Pancreas (tissue), 10 donors: ENCODE data around the gene MYO7B. TPM values are rescaled to one million over a fixed set of nuclear protein-coding genes. Genes with fewer than 3 reads are reported as not detected.

Experiments
- ATAC-seq, 4 donors: fragments of 200-7000 bp; cut with Tn5 transposase; one replicate each; pipeline versions ENCODE4 v1.8.0 to v1.9.1; 2020; ENCODE audit warnings: mild to moderate bottlenecking in 4 of 4, moderate library complexity in 4 of 4
- DNase-seq, 6 donors: peaks; one replicate each; pipeline ENCODE4 v3.0.0-alpha.2; 2020
- FAIRE-seq: peaks from 2 replicates; lab custom pipeline; 2012; peaks lifted over from hg19 to GRCh38; lab: Jason Lieb, UNC
- H3K27ac ChIP-seq, 4 donors: fragments of 200-600 bp; sonication (generic); 1 replicate in 3 of 4; 2 replicates in 1 of 4; pipeline versions ENCODE4 v1.5.0 to v1.8.0; 2020
- H3K27me3 ChIP-seq, 4 donors: fragments of 200-600 bp; one replicate each; pipeline ENCODE4 v1.8.0; 2021
- H3K36me3 ChIP-seq, 3 donors: fragments of 200-600 bp; sonication (generic) in 1 of 3; one replicate each; pipeline versions ENCODE4 v1.5.0 to v1.8.0; 2020 to 2021
- H3K4me1 ChIP-seq, 3 donors: fragments of 200-600 bp; one replicate each; pipeline ENCODE4 v1.8.0; 2021
- H3K4me3 ChIP-seq, 4 donors: fragments of 200-600 bp; sonication (generic) in 2 of 4; one replicate each; pipeline versions ENCODE4 v1.5.0 to v1.8.0; 2020 to 2021
- H3K9me3 ChIP-seq, 4 donors: fragments of 200-600 bp; one replicate each; pipeline ENCODE4 v1.8.0; 2021
- WGBS, 2 donors: extraction: QIAGEN DNeasy Blood & Tissue Kit; methylation state at CpG; one replicate each; pipeline ENCODE4 v1.1.7; 2013; 5-methylcytosine and 5-hydroxymethylcytosine counted together
- intact Hi-C, 3 donors: fragments of 100-400 bp; cut with DNase I; formaldehyde crosslinking; loops; one replicate each; pipeline versions ENCODE4 v1.11.1 to v1.14.2; 2022
- polyA plus RNA-seq, 2 donors: library from polyadenylated mRNA; stranded (reverse); fragments of 200-250 nt; gene quantifications; one replicate each; pipeline ENCODE4 v1.2.3, GENCODE V29; 2013
- total RNA-seq, 6 donors: library from RNA; stranded (reverse); fragmentation: NEBNext Ultra II Directional in 4 of 6; extraction: Animal tissue kit (Norgen Biotek cat#: 25700) in 4 of 6; gene quantifications; one replicate each; pipeline versions ENCODE4 v1.2.1 to v1.2.4, GENCODE V29; 2021 to 2023
- TF ChIP-seq, protein P1 (sequence below), 4 donors: fragments of 200-600 bp; sonication (generic) in 3 of 4; IDR thresholded peaks; one replicate each; pipeline versions ENCODE4 v1.5.0 to v1.8.0; 2021; ENCODE audit warnings: antibody characterized with exemption in 4 of 4
- donor health status: healthy with polysubstance abuse.
- donor health status: DM: no; HTN: no; CAD: no; lungs with moderate emphysema.
- donor health status: DM: no; HTN: no; CAD: no.
- donor health status: control.
- donor health status: control.
- donor health status: Bipolar disorder and iron deficiency.
- donor health status: DM: yes; HTN: yes; CAD: no.
- donor health status: DM: no; HTN: no; CAD: no.
- donor health status: DM: no; HTN: no; CAD: no.
- donor health status: DM: yes; HTN: yes; CAD: no.

The MYO7B gene
- total and polyA plus RNA-seq, 8 donors: 0.12 to 1.5 (median 0.83) TPM

DNA sequence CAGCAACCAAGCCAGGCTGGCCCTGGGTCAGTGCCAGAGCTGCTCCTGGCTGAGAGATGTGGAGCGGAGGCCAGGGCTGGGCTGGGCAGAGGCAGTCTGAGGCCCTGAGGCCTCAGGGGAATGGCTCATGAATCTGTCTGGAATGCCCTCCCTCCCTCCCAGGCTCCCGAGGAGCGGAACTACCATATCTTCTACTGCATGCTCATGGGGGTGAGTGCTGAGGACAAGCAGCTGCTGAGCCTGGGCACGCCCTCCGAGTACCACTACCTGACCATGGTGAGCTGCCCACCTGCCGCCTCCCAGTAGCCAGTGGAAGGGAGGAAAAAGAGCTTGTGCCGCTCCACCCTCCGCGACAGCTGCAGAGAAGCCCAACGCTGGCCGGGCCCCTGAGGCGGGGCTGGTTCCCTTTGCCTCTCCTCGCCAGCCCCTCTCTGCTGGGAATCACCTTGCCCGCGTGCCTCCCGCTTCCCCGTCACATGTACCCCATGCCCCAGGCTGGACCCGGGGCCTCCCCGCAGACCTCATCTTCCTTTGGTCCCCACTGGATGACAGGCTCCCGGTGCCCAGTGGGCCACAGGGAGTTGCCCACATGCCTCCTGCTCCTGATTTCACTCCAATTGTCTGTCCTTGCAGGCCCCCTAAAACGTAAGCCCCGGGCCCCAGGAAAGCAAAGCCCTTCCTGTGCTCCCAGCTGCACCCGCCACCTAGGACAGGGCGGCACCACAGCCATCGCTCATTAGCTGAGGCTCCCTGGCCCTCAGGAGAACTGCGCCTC is 41.1 kb downstream of the MYO7B start:
- FAIRE-seq (no peak), ATAC-seq (peak in 2 of 4 donors; percentile 32 to 47), DNase-seq (peak in 1 of 6 donors; percentile 54)
- no peaks in the 10 kb centered on the region for H3K9me3 ChIP-seq
- TF ChIP-seq, protein P1, sequence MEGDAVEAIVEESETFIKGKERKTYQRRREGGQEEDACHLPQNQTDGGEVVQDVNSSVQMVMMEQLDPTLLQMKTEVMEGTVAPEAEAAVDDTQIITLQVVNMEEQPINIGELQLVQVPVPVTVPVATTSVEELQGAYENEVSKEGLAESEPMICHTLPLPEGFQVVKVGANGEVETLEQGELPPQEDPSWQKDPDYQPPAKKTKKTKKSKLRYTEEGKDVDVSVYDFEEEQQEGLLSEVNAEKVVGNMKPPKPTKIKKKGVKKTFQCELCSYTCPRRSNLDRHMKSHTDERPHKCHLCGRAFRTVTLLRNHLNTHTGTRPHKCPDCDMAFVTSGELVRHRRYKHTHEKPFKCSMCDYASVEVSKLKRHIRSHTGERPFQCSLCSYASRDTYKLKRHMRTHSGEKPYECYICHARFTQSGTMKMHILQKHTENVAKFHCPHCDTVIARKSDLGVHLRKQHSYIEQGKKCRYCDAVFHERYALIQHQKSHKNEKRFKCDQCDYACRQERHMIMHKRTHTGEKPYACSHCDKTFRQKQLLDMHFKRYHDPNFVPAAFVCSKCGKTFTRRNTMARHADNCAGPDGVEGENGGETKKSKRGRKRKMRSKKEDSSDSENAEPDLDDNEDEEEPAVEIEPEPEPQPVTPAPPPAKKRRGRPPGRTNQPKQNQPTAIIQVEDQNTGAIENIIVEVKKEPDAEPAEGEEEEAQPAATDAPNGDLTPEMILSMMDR (IDR thresholded peaks at IDR 0.05): no peak
- no peaks in the 10 kb centered on the region for H3K36me3 ChIP-seq
- no peak overlapping the region for H3K27ac ChIP-seq
- WGBS, 2 donors: 84 to 91% methylated on average over 23 to 26 of the region's 26 CpGs
- H3K27me3 ChIP-seq: no peaks in the 10 kb centered on the region
- H3K4me1 ChIP-seq: no peaks in the 10 kb centered on the region
- intact Hi-C loops: no loop called here
- H3K4me3 ChIP-seq: no peak overlapping the region

DNA sequence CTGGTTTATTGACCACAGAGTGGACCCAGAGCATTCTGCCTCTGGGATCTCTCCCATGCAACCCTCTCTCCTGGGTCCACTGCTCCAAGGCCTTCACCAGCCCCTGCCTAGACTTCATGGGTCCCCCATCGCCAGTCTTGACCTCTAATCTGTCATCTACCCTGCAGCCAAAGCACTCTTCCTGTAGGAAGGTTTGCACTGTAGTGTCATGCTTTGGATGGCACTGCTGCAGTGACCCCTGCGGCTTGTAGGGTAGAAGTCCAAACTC is 41.7 kb downstream of the MYO7B start:
- FAIRE-seq (no peak), ATAC-seq (no peak), DNase-seq (peak in 1 of 6 donors; percentile 8)
- no peaks in the 10 kb centered on the region for H3K36me3 ChIP-seq
- 76 to 87% methylated on average over 2 of the region's 2 CpGs for whole genome bisulfite sequencing, 2 donors
- TF ChIP-seq, protein P1 (IDR thresholded peaks at IDR 0.05): no peak
- no peaks in the 10 kb centered on the region for H3K9me3 ChIP-seq
- intact Hi-C loops: no loop called here
- no peaks in the 10 kb centered on the region for H3K4me1 ChIP-seq
- no peak overlapping the region for H3K27ac ChIP-seq
- H3K27me3 ChIP-seq: no peaks in the 10 kb centered on the region
- H3K4me3 ChIP-seq: no peak overlapping the region

GRCh38 chr2:127577503-127577902 is 42.0 kb downstream of the MYO7B start:
- 73 to 74% methylated on average over 12 of the region's 12 CpGs for WGBS, 2 donors
- no peak overlapping the region for H3K4me3 ChIP-seq
- DNase-seq: peak in 1 of 6 donors; percentile 52
- H3K27ac ChIP-seq: no peak overlapping the region
- H3K36me3 ChIP-seq: no peaks in the 10 kb centered on the region
- intact Hi-C loops: no loop called here
- no peak for ATAC-seq
- H3K9me3 ChIP-seq: no peaks in the 10 kb centered on the region
- TF ChIP-seq, protein P1 (IDR thresholded peaks at IDR 0.05): no peak
- FAIRE-seq: no peak
- H3K4me1 ChIP-seq: no peaks in the 10 kb centered on the region
- H3K27me3 ChIP-seq: no peaks in the 10 kb centered on the region

DNA sequence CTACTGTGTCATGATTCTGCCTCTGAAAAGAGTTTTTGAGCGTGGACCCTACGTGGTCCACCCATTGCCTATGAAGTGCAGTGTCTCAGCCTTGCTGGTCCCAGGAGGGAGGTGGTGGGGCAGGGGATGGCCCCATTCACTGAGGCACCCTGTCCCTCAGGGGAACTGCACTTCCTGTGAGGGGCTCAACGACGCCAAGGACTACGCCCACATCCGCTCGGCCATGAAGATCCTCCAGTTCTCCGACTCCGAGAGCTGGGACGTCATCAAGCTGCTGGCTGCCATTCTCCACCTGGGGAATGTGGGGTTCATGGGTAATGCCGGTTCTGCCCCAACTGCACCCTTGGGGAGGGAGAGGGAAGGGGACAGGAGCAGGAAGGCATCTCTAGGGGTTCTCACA is 42.5 kb downstream of the MYO7B start:
- FAIRE-seq: no peak
- Histone ChIP-seq H3K27me3 (no peaks in the 10 kb centered on the region), H3K4me3 (no peak overlapping the region), H3K9me3 (no peaks in the 10 kb centered on the region), H3K4me1 (no peaks in the 10 kb centered on the region), H3K36me3 (no peaks in the 10 kb centered on the region), H3K27ac (no peak overlapping the region)
- TF ChIP-seq, protein P1 (IDR thresholded peaks at IDR 0.05): no peak
- no peak for DNase-seq
- WGBS, 2 donors: 85 to 90% methylated on average over 11 of the region's 11 CpGs
- intact Hi-C loops: no loop called here
- no peak for ATAC-seq

- no peak overlapping the region for H3K4me3 ChIP-seq
- WGBS, 2 donors: 42 to 46% methylated on average over 6 of the region's 6 CpGs
- FAIRE-seq (no peak), DNase-seq (no peak), ATAC-seq (no peak)
- no peaks in the 10 kb centered on the region for H3K9me3 ChIP-seq
- H3K27ac ChIP-seq: no peak overlapping the region
- TF ChIP-seq, protein P1 (IDR thresholded peaks at IDR 0.05): no peak
- no peaks in the 10 kb centered on the region for H3K4me1 ChIP-seq
- H3K27me3 ChIP-seq: no peaks in the 10 kb centered on the region
- intact Hi-C loops: no loop called here
- no peaks in the 10 kb centered on the region for H3K36me3 ChIP-seq
Measured at GRCh38 chr2:127578411-127578810, 42.9 kb downstream of the MYO7B start.
